ENCODE results near the gene MEF2D.

GRCh38 chr1:156437037-156437867, 63.3 kb downstream of the MEF2D start:
- TF ChIP-seq POLR2A (IDR thresholded peaks at IDR 0.05; ENCODE audit: low read length) = no peak
- TF ChIP-seq GATA1 (IDR thresholded peaks at IDR 0.05; ENCODE audit: low read depth, low read length) = no peak
